Measurements from ENCODE around the gene YWHAQ. TPM values are rescaled to one million over a fixed set of nuclear protein-coding genes. Genes with fewer than 3 reads are reported as not detected.

YWHAQ gene
- total RNA-seq, 4 donors from 2014 or later, result 40.3 to 63.7 (median 48.4) TPM

Other genes starting within 250 kb of the YWHAQ start
- gene ITGB1BP1, start 207.5 kb downstream of the YWHAQ start, total RNA-seq, result 10 to 100 TPM; 21.4 to 28.0 (median 26.4) TPM
- gene CPSF3, start 207.3 kb downstream of the YWHAQ start, total RNA-seq, result 10 to 100 TPM; 20.9 to 51.8 (median 24.1) TPM
- gene IAH1, start 156.4 kb downstream of the YWHAQ start, total RNA-seq, result 10 to 100 TPM; 15.8 to 45.9 (median 38.6) TPM
- 10 to 100 TPM; 13.5 to 27.1 (median 22.0) TPM for gene ADAM17, start 75.2 kb downstream of the YWHAQ start, total RNA-seq
- 1 to 10 TPM; 5.0 to 8.4 (median 7.3) TPM for gene TAF1B, start 212.5 kb upstream of the YWHAQ start, total RNA-seq

Measured in gastrocnemius medialis (tissue), 4 donors.